Adrenal gland (tissue), 12 donors: ENCODE measurements around the gene KANSL2. TPM values are rescaled to one million over a fixed set of nuclear protein-coding genes. Genes with fewer than 3 reads are reported as not detected.

ENCODE experiments used
- DNase-seq, 7 donors: peaks; one replicate each; pipeline ENCODE4 v3.0.0-alpha.2; 2019 to 2020
- H3K27ac ChIP-seq, 5 donors: fragments of 200-600 bp; sonication (generic) in 4 of 5; 1 replicate in 3 of 5; 2 replicates in 2 of 5; pipeline versions ENCODE4 v1.5.1 to v1.8.0; 2016 to 2020; ENCODE audit warnings: mild to moderate bottlenecking in 1 of 5
- H3K27me3 ChIP-seq: fragments of 200-600 bp; 2 replicates; pipeline ENCODE4 v1.8.0; 2021
- H3K36me3 ChIP-seq, 2 donors: fragments of 200-600 bp; replicated peaks in 1 of 2; 1 replicate in 1 of 2; 2 replicates in 1 of 2; pipeline versions ENCODE4 v1.5.1 to v1.8.0; 2018 to 2022
- H3K4me1 ChIP-seq, 2 donors: fragments of 200-600 bp; replicated peaks in 1 of 2; 1 replicate in 1 of 2; 2 replicates in 1 of 2; pipeline versions ENCODE4 v1.5.1 to v1.8.0; 2018 to 2021
- H3K4me3 ChIP-seq, 4 donors: fragments of 200-600 bp; sonication (generic) in 3 of 4; one replicate each; pipeline ENCODE4 v1.5.1; 2016 to 2018
- H3K9me3 ChIP-seq, 3 donors: fragments of 200-600 bp; sonication (generic) in 1 of 3; replicated peaks in 1 of 3; 1 replicate in 2 of 3; 2 replicates in 1 of 3; pipeline versions ENCODE4 v1.5.1 to v1.8.0; 2016 to 2021
- CTCF ChIP-seq, 6 experiments: fragments of 450-650 bp in 4 of 6; fragments of 200-600 bp in 2 of 6; sonication (generic) in 1 of 6; IDR thresholded peaks; 1 replicate in 5 of 6; 2 replicates in 1 of 6; pipeline versions ENCODE4 v1.5.1 to v1.8.0; 2016 to 2021; ENCODE audit warnings: antibody characterized with exemption in 6 of 6, mild to moderate bottlenecking in 2 of 6, moderate library complexity in 1 of 6
- POLR2A ChIP-seq, 2 donors: fragments of 450-650 bp; IDR thresholded peaks; one replicate each; pipeline ENCODE4 v1.6.1; 2017; ENCODE audit warnings: antibody characterized with exemption in 2 of 2, mild to moderate bottlenecking in 2 of 2, moderate library complexity in 1 of 2
- WGBS, 4 donors: extraction: QIAGEN DNeasy Blood & Tissue Kit in 2 of 4; methylation state at CpG; one replicate each; pipeline versions ENCODE4 v1.1.5 to v1.1.7; 2013 to 2017; 5-methylcytosine and 5-hydroxymethylcytosine counted together
- intact Hi-C, 2 donors: fragments of 100-400 bp; cut with DNase I; formaldehyde crosslinking; loops; one replicate each; pipeline versions ENCODE4 v1.14.1 to v1.15.0; 2022 to 2023
- polyA plus RNA-seq, 3 donors: library from polyadenylated mRNA; stranded (reverse); fragments of 200-250 nt in 2 of 3; fragments of 350-450 nt in 1 of 3; fragmentation: Illumina TruSeq in 1 of 3; extraction: RNeasy Lipid Tissue Mini Kit (QIAGEN cat#74804) in 1 of 3; gene quantifications; one replicate each; pipeline ENCODE4 v1.2.3, GENCODE V29; 2013 to 2014
- total RNA-seq, 9 donors: library from RNA; depleted of rRNA in 4 of 9; stranded (reverse); fragments of >200 nt in 4 of 9; fragments of 120-200 nt in 1 of 9; fragmentation: NEBNext Ultra II Directional in 1 of 9; extraction: Animal tissue kit (Norgen Biotek cat#: 25700) in 1 of 9; gene quantifications; one replicate each; pipeline versions ENCODE4 v1.1.0 to v1.2.4, GENCODE V29; 2013 to 2023
- donor health status: healthy with polysubstance abuse.
- donor health status: Bipolar disorder and iron deficiency.
- donor health status: DM: yes; HTN: yes; CAD: no.
- donor health status: DM: no; HTN: no; CAD: no.
- donor health status: DM: no; HTN: no; CAD: no.
- donor health status: DM: yes; HTN: yes; CAD: no.

Gene KANSL2
- total and polyA plus RNA-seq, 12 donors = 21.3 to 67.6 (median 26.9) TPM

DNA sequence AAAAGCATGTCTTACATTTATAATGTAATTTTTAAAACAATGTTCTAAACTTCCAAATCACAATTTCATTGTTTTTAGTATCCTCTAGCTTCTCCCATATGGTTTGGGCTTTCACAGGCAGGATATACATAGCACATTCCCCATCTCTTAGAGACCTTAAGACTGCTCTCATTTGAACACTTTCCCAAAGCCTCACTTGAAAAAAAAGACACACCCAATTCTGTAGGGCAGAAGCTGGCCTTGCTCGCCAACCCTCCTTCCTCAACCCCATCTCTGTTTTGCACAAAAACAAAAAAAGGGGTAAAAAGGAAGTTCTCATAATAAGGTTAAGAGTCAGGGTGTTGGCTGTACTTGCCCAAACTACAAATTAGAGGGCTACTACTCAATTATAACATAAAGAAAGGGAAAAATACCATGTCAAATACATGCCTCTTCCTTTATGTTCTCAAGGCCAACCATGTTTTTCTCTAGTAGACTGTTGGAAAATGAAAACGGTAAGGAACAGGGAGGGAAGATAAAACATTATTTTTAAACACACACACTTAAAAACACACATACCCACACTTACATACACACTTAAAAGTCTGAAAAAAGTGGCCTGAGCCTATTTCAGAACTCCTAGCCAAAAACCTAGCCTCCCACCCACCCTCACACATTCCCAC lies 9.9 kb upstream of the KANSL2 start:
- H3K4me1 ChIP-seq = no peaks in the 10 kb centered on the region
- peaks cover 0 to 61% of the 10 kb centered on the region in 2 donors for H3K36me3 ChIP-seq
- H3K4me3 ChIP-seq = no peak overlapping the region
- no peak overlapping the region for H3K27ac ChIP-seq
- H3K27me3 ChIP-seq = no peaks in the 10 kb centered on the region
- WGBS, 4 donors = 49 to 64% (median 55%) methylated on average over 2 of the region's 2 CpGs
- H3K9me3 ChIP-seq = no peaks in the 10 kb centered on the region
- TF ChIP-seq CTCF (IDR thresholded peaks at IDR 0.05) (no peak), POLR2A (IDR thresholded peaks at IDR 0.05) (no peak)
- intact Hi-C loops = no loop called here
- no peak for DNase-seq

GRCh38 chr12:48690990-48691389 lies 9.0 kb upstream of the KANSL2 start:
- Histone ChIP-seq H3K27ac (no peak overlapping the region), H3K27me3 (no peaks in the 10 kb centered on the region), H3K4me3 (no peak overlapping the region), H3K4me1 (no peaks in the 10 kb centered on the region), H3K36me3 (peaks cover 0 to 53% of the 10 kb centered on the region in 2 donors), H3K9me3 (no peaks in the 10 kb centered on the region)
- WGBS, 4 donors = 55 to 65% (median 65%) methylated on average over 4 of the region's 4 CpGs
- intact Hi-C loops = no loop called here
- no peak for DNase-seq
- TF ChIP-seq CTCF (IDR thresholded peaks at IDR 0.05) (no peak), POLR2A (IDR thresholded peaks at IDR 0.05) (no peak)

DNA sequence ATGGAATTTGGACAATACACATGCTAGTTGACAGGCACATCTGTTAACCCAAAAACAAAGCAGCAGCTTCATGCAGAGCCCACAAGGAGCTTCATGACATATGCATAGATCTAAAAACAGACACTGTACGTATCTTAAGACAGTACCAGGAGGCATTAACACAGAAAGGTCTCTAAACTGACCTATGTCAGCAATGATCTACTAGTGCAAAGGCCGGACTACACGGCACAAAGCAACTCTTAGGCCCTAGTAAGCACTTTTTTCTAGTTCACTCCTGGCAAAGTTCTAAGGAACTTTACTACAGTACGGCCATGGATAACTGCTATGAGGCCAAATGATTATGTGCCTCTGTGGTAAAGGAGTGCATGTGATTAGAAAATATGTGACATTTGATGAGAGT lies 8.4 kb upstream of the KANSL2 start:
- intact Hi-C loops = no loop called here
- WGBS, 4 donors = 65 to 82% (median 76%) methylated on average over 4 of the region's 4 CpGs
- TF ChIP-seq CTCF (IDR thresholded peaks at IDR 0.05) (no peak), POLR2A (IDR thresholded peaks at IDR 0.05) (no peak)
- Histone ChIP-seq H3K36me3 (peaks cover 0 to 48% of the 10 kb centered on the region in 2 donors), H3K27me3 (no peaks in the 10 kb centered on the region), H3K4me3 (no peak overlapping the region), H3K4me1 (no peaks in the 10 kb centered on the region), H3K27ac (no peak overlapping the region), H3K9me3 (no peaks in the 10 kb centered on the region)
- DNase-seq = no peak

- no peak for DNase-seq
- no peak overlapping the region for H3K27ac ChIP-seq
Measured at GRCh38 chr12:48688836-48689235, 6.8 kb upstream of the KANSL2 start.

More at GRCh38 chr12:48688836-48689235, 6.8 kb upstream of the KANSL2 start:
- WGBS, 4 donors = 53 to 71% (median 65%) methylated on average over 1 of the region's 1 CpG
- Histone ChIP-seq H3K27me3 (no peaks in the 10 kb centered on the region), H3K9me3 (no peaks in the 10 kb centered on the region), H3K4me1 (no peaks in the 10 kb centered on the region), H3K36me3 (peaks cover 0 to 32% of the 10 kb centered on the region in 2 donors), H3K4me3 (no peak overlapping the region)
- intact Hi-C loops = no loop called here
- TF ChIP-seq POLR2A (IDR thresholded peaks at IDR 0.05) (no peak), CTCF (IDR thresholded peaks at IDR 0.05) (no peak)
